Heart right ventricle (tissue), 16 donors: Measurements from ENCODE around the gene PLPP4. TPM values are rescaled to one million over a fixed set of nuclear protein-coding genes. Genes with fewer than 3 reads are reported as not detected.

ENCODE experiments used
- ATAC-seq, 8 donors: fragments of 200-7000 bp; cut with Tn5 transposase; one replicate each; pipeline ENCODE4 v1.9.1; 2020; ENCODE audit warnings: mild to moderate bottlenecking in 8 of 8, moderate library complexity in 8 of 8, moderate number of reproducible peaks in 1 of 8
- DNase-seq, 2 donors: peaks; one replicate each; pipeline ENCODE4 v3.0.0-alpha.2; 2020
- H3K27ac ChIP-seq, 10 donors: fragments of 200-600 bp; sonication (generic) in 2 of 10; one replicate each; pipeline versions ENCODE4 v1.5.0 to v1.8.0; 2020 to 2022; ENCODE audit warnings: mild to moderate bottlenecking in 3 of 10
- H3K27me3 ChIP-seq, 7 donors: fragments of 200-600 bp; one replicate each; pipeline ENCODE4 v1.8.0; 2021 to 2022; ENCODE audit warnings: mild to moderate bottlenecking in 2 of 7
- H3K36me3 ChIP-seq, 9 donors: fragments of 200-600 bp; sonication (generic) in 1 of 9; one replicate each; pipeline versions ENCODE4 v1.5.0 to v1.8.0; 2020 to 2022; ENCODE audit warnings: mild to moderate bottlenecking in 2 of 9
- H3K4me1 ChIP-seq, 9 donors: fragments of 200-600 bp; sonication (generic) in 1 of 9; one replicate each; pipeline versions ENCODE4 v1.5.0 to v1.8.0; 2020 to 2022; ENCODE audit warnings: mild to moderate bottlenecking in 4 of 9
- H3K4me3 ChIP-seq, 10 donors: fragments of 200-600 bp; sonication (generic) in 2 of 10; one replicate each; pipeline versions ENCODE4 v1.5.0 to v1.8.0; 2020 to 2022; ENCODE audit warnings: mild to moderate bottlenecking in 7 of 10, moderate library complexity in 2 of 10
- H3K9me3 ChIP-seq, 11 donors: fragments of 200-600 bp in 10 of 11; sonication (generic) in 2 of 11; one replicate each; pipeline versions ENCODE4 v1.5.0 to v1.8.0; 2013 to 2022; ENCODE audit warnings: mild to moderate bottlenecking in 2 of 11, control low read depth in 1 of 11, moderate library complexity in 1 of 11
- CTCF ChIP-seq, 9 donors: fragments of 200-600 bp; sonication (generic) in 2 of 9; IDR thresholded peaks; one replicate each; pipeline versions ENCODE4 v1.5.0 to v1.8.0; 2021 to 2022; ENCODE audit warnings: antibody characterized with exemption in 9 of 9, mild to moderate bottlenecking in 5 of 9, moderate library complexity in 1 of 9
- WGBS, 2 donors: extraction: QIAGEN DNeasy Blood & Tissue Kit; methylation state at CpG; one replicate each; pipeline ENCODE4 v1.1.7; 2013; ENCODE audit warnings: inconsistent platforms in 1 of 2; 5-methylcytosine and 5-hydroxymethylcytosine counted together
- intact Hi-C, 10 donors: fragments of 100-400 bp; cut with DNase I; formaldehyde crosslinking; loops; one replicate each; pipeline versions ENCODE4 v1.11.1 to v1.14.2; 2022
- polyA plus RNA-seq, 2 donors: library from polyadenylated mRNA; stranded (reverse); fragments of 200-250 nt; gene quantifications; one replicate each; pipeline ENCODE4 v1.2.3, GENCODE V29; 2013
- total RNA-seq, 10 donors: library from RNA; stranded (reverse); fragmentation: NEBNext Ultra II Directional in 3 of 10; extraction: Animal tissue kit (Norgen Biotek cat#: 25700) in 3 of 10; gene quantifications; one replicate each; pipeline versions ENCODE4 v1.2.1 to v1.2.4, GENCODE V29; 2021 to 2023
- donor health status: Arrhythmogenic right ventricular cardiomyopathy.
- donor health status: ischemic (EF 13 %, LVEDD 7.1; RV severe dilation, severe dysfunction).
- donor health status: healthy with polysubstance abuse.
- donor health status: DM: no; HTN: yes; CAD: no.
- donor health status: DM: no; HTN: no; CAD: no.
- donor health status: ischemic (EF 25% LVEDD 6.9; RV normal size, moderate dysfunction).
- donor health status: ischemic (EF 25% LVEDD 5.7; RV mildly dilated, moderate dysfunction).
- donor health status: healthy.
- donor health status: DM: yes; HTN: yes; CAD: no.
- donor health status: Ischemic cardiomyopathy.
- donor health status: ischemic (EF 35%, LVEDD 5.7; RV mildly dilated, moderate dysfunction).
- donor health status: nonischemic (EF 11% LVEDD 7.7; RV severe dilation, severe dysfunction).
- donor health status: DM: yes; HTN: yes; CAD: no.
- donor health status: PGD.
- donor health status: ischemic (EF 29% LVEDD 5.4; RV normal size, mild dysfunction).
- donor health status: nonischemic (EF 23%, LVEDD 6.1; RV moderate dilation, normal function).

The PLPP4 gene
- total and polyA plus RNA-seq, 12 donors: not detected

GRCh38 chr10:120508393-120508792 is 51.4 kb downstream of the PLPP4 start:
- Histone ChIP-seq H3K4me1 (no peaks in the 10 kb centered on the region), H3K9me3 (no peaks in the 10 kb centered on the region), H3K36me3 (no peaks in the 10 kb centered on the region), H3K27me3 (peaks cover 0 to 16% (median 0%) of the 10 kb centered on the region in 7 donors), H3K4me3 (no peak overlapping the region), H3K27ac (no peak overlapping the region)
- ATAC-seq (no peak), DNase-seq (no peak)
- TF ChIP-seq CTCF (IDR thresholded peaks at IDR 0.05): no peak
- intact Hi-C loops: no loop called here
- 67 to 83% methylated on average over 7 of the region's 7 CpGs for WGBS, 2 donors

GRCh38 chr10:120508966-120509365 is 51.9 kb downstream of the PLPP4 start:
- Histone ChIP-seq H3K27ac (no peak overlapping the region), H3K4me3 (no peak overlapping the region), H3K36me3 (no peaks in the 10 kb centered on the region), H3K27me3 (peaks cover 0 to 16% (median 0%) of the 10 kb centered on the region in 7 donors), H3K4me1 (no peaks in the 10 kb centered on the region), H3K9me3 (no peaks in the 10 kb centered on the region)
- intact Hi-C loops: no loop called here
- 70 to 74% methylated on average over 1 of the region's 1 CpG for WGBS, 2 donors
- no peak for TF ChIP-seq CTCF (IDR thresholded peaks at IDR 0.05)
- ATAC-seq (no peak), DNase-seq (no peak)

- H3K36me3 ChIP-seq: no peaks in the 10 kb centered on the region
- DNase-seq (no peak), ATAC-seq (no peak)
- H3K4me3 ChIP-seq: no peak overlapping the region
- peaks cover 0 to 15% (median 0%) of the 10 kb centered on the region in 7 donors for H3K27me3 ChIP-seq
- H3K27ac ChIP-seq: no peak overlapping the region
- intact Hi-C loops: no loop called here
- WGBS, 2 donors: 72 to 75% methylated on average over 3 of the region's 3 CpGs
- no peaks in the 10 kb centered on the region for H3K4me1 ChIP-seq
- no peak for TF ChIP-seq CTCF (IDR thresholded peaks at IDR 0.05)
- H3K9me3 ChIP-seq: no peaks in the 10 kb centered on the region
These were observed 54.1 kb downstream of the PLPP4 start for GRCh38 chr10:120511165-120511564.

- TF ChIP-seq CTCF (IDR thresholded peaks at IDR 0.05): no peak
- no peak for ATAC-seq
- Histone ChIP-seq H3K4me3 (no peak overlapping the region), H3K9me3 (no peaks in the 10 kb centered on the region), H3K27me3 (peaks cover 0 to 12% (median 0%) of the 10 kb centered on the region in 7 donors), H3K4me1 (no peaks in the 10 kb centered on the region), H3K36me3 (no peaks in the 10 kb centered on the region), H3K27ac (no peak overlapping the region)
- DNase-seq: no peak
- intact Hi-C loops: no loop called here
- 60 to 63% methylated on average over 3 of the region's 3 CpGs for WGBS, 2 donors
These were observed 56.3 kb downstream of the PLPP4 start for GRCh38 chr10:120513307-120513796.
